IMR-90 (cell line): ENCODE measurements around the gene SDS.

Source experiments
- BHLHE40 ChIP-seq: fragments of 150-350 bp; IDR thresholded peaks from 2 replicates; pipeline ENCODE4 v1.6.1; 2016; ENCODE audit warnings: mild to moderate bottlenecking, low read depth, low read length
- CEBPB ChIP-seq: IDR thresholded peaks from 2 replicates; pipeline ENCODE4 v1.6.1; 2012; ENCODE audit warnings: low read depth, low read length, improper control_type of control experiment
- CHD1 ChIP-seq: IDR thresholded peaks from 2 replicates; pipeline ENCODE4 v1.6.1; 2012; ENCODE audit warnings: low read depth, low read length, improper control_type of control experiment
- MAFK ChIP-seq: IDR thresholded peaks from 2 replicates; pipeline ENCODE4 v1.6.1; 2012; ENCODE audit warnings: low read depth, low read length, improper control_type of control experiment
- MAZ ChIP-seq: IDR thresholded peaks from 2 replicates; pipeline ENCODE4 v1.6.1; 2012; ENCODE audit warnings: low read depth, mild to moderate bottlenecking, low read length, improper control_type of control experiment, moderate library complexity, borderline replicate concordance
- MXI1 ChIP-seq: IDR thresholded peaks from 2 replicates; pipeline ENCODE4 v1.6.1; 2012; ENCODE audit warnings: low read depth, mild to moderate bottlenecking, low read length, moderate library complexity, borderline replicate concordance
- NFE2L2 ChIP-seq: fragments of 150-350 bp; IDR thresholded peaks from 2 replicates; pipeline ENCODE4 v1.6.1; 2016; ENCODE audit warnings: low read depth, mild to moderate bottlenecking, low read length
- POLR2A ChIP-seq: IDR thresholded peaks from 2 replicates; pipeline ENCODE4 v1.6.1; 2012; ENCODE audit warnings: mild to moderate bottlenecking, low read depth, low read length
- RAD21 ChIP-seq: IDR thresholded peaks from 2 replicates; pipeline ENCODE4 v1.6.1; 2012; ENCODE audit warnings: low read length, improper control_type of control experiment
- RCOR1 ChIP-seq: IDR thresholded peaks from 2 replicates; pipeline ENCODE4 v1.6.1; 2012; ENCODE audit warnings: mild to moderate bottlenecking, low read length, improper control_type of control experiment; ENCODE audit not compliant: insufficient replicate concordance
- RFX5 ChIP-seq: IDR thresholded peaks from 2 replicates; pipeline ENCODE4 v1.8.0; 2012; ENCODE audit warnings: low read depth, mild to moderate bottlenecking, low read length, moderate library complexity
- SMC3 ChIP-seq: fragments of 150-350 bp; IDR thresholded peaks from 2 replicates; pipeline ENCODE4 v1.6.1; 2016; ENCODE audit warnings: low read depth, mild to moderate bottlenecking, antibody characterized with exemption, low read length, moderate library complexity
- TF ChIP-seq, protein P1 (sequence below): conservative IDR thresholded peaks from 2 replicates; pipeline ENCODE4 v1.5.1; 2012; ENCODE audit warnings: mild to moderate bottlenecking, low read depth, low read length, improper control_type of control experiment
- TF ChIP-seq, protein P2 (sequence below): fragments of 150-350 bp; IDR thresholded peaks from 2 replicates; pipeline ENCODE4 v1.6.1; 2017; ENCODE audit warnings: mild to moderate bottlenecking, antibody characterized with exemption, low read length, low read depth

GRCh38 chr12:113388351-113388750 is 15.3 kb downstream of the SDS start:
- TF ChIP-seq, protein P1, sequence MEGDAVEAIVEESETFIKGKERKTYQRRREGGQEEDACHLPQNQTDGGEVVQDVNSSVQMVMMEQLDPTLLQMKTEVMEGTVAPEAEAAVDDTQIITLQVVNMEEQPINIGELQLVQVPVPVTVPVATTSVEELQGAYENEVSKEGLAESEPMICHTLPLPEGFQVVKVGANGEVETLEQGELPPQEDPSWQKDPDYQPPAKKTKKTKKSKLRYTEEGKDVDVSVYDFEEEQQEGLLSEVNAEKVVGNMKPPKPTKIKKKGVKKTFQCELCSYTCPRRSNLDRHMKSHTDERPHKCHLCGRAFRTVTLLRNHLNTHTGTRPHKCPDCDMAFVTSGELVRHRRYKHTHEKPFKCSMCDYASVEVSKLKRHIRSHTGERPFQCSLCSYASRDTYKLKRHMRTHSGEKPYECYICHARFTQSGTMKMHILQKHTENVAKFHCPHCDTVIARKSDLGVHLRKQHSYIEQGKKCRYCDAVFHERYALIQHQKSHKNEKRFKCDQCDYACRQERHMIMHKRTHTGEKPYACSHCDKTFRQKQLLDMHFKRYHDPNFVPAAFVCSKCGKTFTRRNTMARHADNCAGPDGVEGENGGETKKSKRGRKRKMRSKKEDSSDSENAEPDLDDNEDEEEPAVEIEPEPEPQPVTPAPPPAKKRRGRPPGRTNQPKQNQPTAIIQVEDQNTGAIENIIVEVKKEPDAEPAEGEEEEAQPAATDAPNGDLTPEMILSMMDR, result no peak
- TF ChIP-seq SMC3, result no peak
- TF ChIP-seq RCOR1, result no peak
- no peak for TF ChIP-seq POLR2A
- TF ChIP-seq CHD1, result no peak
- no peak for TF ChIP-seq MAZ
- no peak for TF ChIP-seq CEBPB
- TF ChIP-seq, protein P2, sequence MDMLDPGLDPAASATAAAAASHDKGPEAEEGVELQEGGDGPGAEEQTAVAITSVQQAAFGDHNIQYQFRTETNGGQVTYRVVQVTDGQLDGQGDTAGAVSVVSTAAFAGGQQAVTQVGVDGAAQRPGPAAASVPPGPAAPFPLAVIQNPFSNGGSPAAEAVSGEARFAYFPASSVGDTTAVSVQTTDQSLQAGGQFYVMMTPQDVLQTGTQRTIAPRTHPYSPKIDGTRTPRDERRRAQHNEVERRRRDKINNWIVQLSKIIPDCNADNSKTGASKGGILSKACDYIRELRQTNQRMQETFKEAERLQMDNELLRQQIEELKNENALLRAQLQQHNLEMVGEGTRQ, result no peak
- TF ChIP-seq MXI1, result no peak
- TF ChIP-seq NFE2L2, result no peak
- TF ChIP-seq RAD21, result no peak
- no peak for TF ChIP-seq MAFK
- TF ChIP-seq RFX5, result no peak
- TF ChIP-seq BHLHE40, result no peak
